H1 (cell line): Measurements from ENCODE around the gene GNL3L. TPM values are rescaled to one million over a fixed set of nuclear protein-coding genes. Genes with fewer than 3 reads are reported as not detected.
A peak's percentile ranks its signal among the peaks of the same experiment; 100 is the strongest.

Source experiments
- CTCF ChIA-PET: fragments of 300-600 bp; sonication (Branson Sonifier 250); formaldehyde crosslinking; loops from one replicate; lab custom pipeline; 2021; ENCODE audit not compliant: partially characterized antibody; lab: Charles Lee
- POLR2A ChIA-PET: fragments of 300-600 bp; sonication (Branson Sonifier 250); formaldehyde crosslinking; loops from one replicate; lab custom pipeline; 2021; ENCODE audit warnings: inconsistent platforms; ENCODE audit not compliant: partially characterized antibody; lab: Charles Lee
- DNase-seq, 2 experiments: peaks; one replicate each; pipeline versions ENCODE4 v3.0.0 to v3.0.0-alpha.2; 2010 to 2022; ENCODE audit warnings: low spot score in 2 of 2, low read depth in 1 of 2, mixed read lengths in 1 of 2
- FAIRE-seq: peaks from 2 replicates; lab custom pipeline; 2011; peaks lifted over from hg19 to GRCh38; lab: Jason Lieb, UNC
- H2AFZ ChIP-seq: 2 replicates; pipeline ENCODE4 v1.8.1; 2012; ENCODE audit warnings: low read length, inconsistent platforms
- H2AK5ac ChIP-seq: 2 replicates; pipeline ENCODE4 v1.6.1; 2013; ENCODE audit warnings: low read depth, low read length
- H2BK120ac ChIP-seq: replicated peaks from 2 replicates; pipeline ENCODE3; 2013; ENCODE audit warnings: low read depth, low read length, inconsistent platforms
- H2BK12ac ChIP-seq: 2 replicates; pipeline ENCODE4 v1.6.1; 2013; ENCODE audit warnings: low read depth, low read length
- H2BK15ac ChIP-seq: 2 replicates; pipeline ENCODE4 v1.6.1; 2013; ENCODE audit warnings: low read length
- H2BK20ac ChIP-seq: 2 replicates; pipeline ENCODE4 v1.6.1; 2013; ENCODE audit warnings: low read length
- H2BK5ac ChIP-seq: 2 replicates; pipeline ENCODE4 v1.6.1; 2013; ENCODE audit warnings: low read depth, low read length
- H3K14ac ChIP-seq: 2 replicates; pipeline ENCODE4 v1.6.1; 2013; ENCODE audit warnings: inconsistent platforms; ENCODE audit not compliant: insufficient read length
- H3K18ac ChIP-seq: 2 replicates; pipeline ENCODE4 v1.6.1; 2013; ENCODE audit warnings: low read length; ENCODE audit errors: extremely low read depth
- H3K23ac ChIP-seq: 2 replicates; pipeline ENCODE4 v1.6.1; 2013; ENCODE audit warnings: inconsistent platforms; ENCODE audit not compliant: insufficient read length
- H3K23me2 ChIP-seq: 2 replicates; pipeline ENCODE4 v1.6.1; 2013; ENCODE audit warnings: low read depth, low read length
- H3K27ac ChIP-seq: 2 replicates; pipeline ENCODE4 v1.6.1; 2011; ENCODE audit warnings: low read depth, low read length, inconsistent platforms
- H3K27me3 ChIP-seq, 4 experiments: replicated peaks in 1 of 4; 1 replicate in 1 of 4; 2 replicates in 3 of 4; pipeline versions ENCODE4 v1.6.1 to v1.8.1; 2011 to 2013; ENCODE audit warnings: low read length in 3 of 4, mild to moderate bottlenecking in 3 of 4, inconsistent platforms in 2 of 4, mixed read lengths in 2 of 4, moderate library complexity in 1 of 4; ENCODE audit not compliant: control insufficient read depth in 3 of 4, insufficient read depth in 3 of 4; ENCODE audit errors: extremely low read depth in 1 of 4
- H3K36me3 ChIP-seq, 4 experiments: 2 replicates each; pipeline versions ENCODE4 v1.6.1 to v1.8.1; 2011 to 2013; ENCODE audit warnings: mild to moderate bottlenecking in 4 of 4, low read length in 3 of 4, moderate library complexity in 2 of 4, control low read depth in 1 of 4, inconsistent platforms in 1 of 4; ENCODE audit not compliant: insufficient read depth in 4 of 4, control insufficient read depth in 2 of 4
- H3K4ac ChIP-seq: replicated peaks from 2 replicates; pipeline ENCODE3; 2013; ENCODE audit warnings: low read length, low read depth, mixed read lengths, inconsistent platforms; ENCODE audit not compliant: insufficient read length
- H3K4me1 ChIP-seq, 4 experiments: replicated peaks in 1 of 4; 1 replicate in 1 of 4; 2 replicates in 3 of 4; pipeline versions ENCODE4 v1.6.1 to v1.8.1; 2011 to 2013; ENCODE audit warnings: low read length in 3 of 4, inconsistent platforms in 2 of 4, mixed read lengths in 1 of 4; ENCODE audit not compliant: insufficient read depth in 4 of 4, control insufficient read depth in 3 of 4
- H3K4me2 ChIP-seq, 2 experiments: 2 replicates each; pipeline versions ENCODE4 v1.6.1 to v1.8.1; 2011 to 2013; ENCODE audit warnings: low read depth in 2 of 2, low read length in 2 of 2, control low read depth in 1 of 2, inconsistent platforms in 1 of 2, mild to moderate bottlenecking in 1 of 2; ENCODE audit not compliant: insufficient read depth in 1 of 2
- H3K4me3 ChIP-seq, 4 experiments: fragments of 200-600, 300-600 bp in 1 of 4; sonication (generic), shearing (Covaris generic), sonication (Bioruptor Twin) in 1 of 4; 2 replicates each; pipeline versions ENCODE4 v1.5.1 to v1.8.1; 2011 to 2016; ENCODE audit warnings: low read length in 4 of 4, low read depth in 3 of 4, control low read depth in 2 of 4, inconsistent platforms in 2 of 4, mild to moderate bottlenecking in 2 of 4, mixed read lengths in 1 of 4, moderate library complexity in 1 of 4; ENCODE audit not compliant: insufficient read depth in 2 of 4; ENCODE audit errors: extremely low read depth in 1 of 4
- H3K56ac ChIP-seq: replicated peaks from 2 replicates; pipeline ENCODE3; 2013; ENCODE audit warnings: low read depth, mild to moderate bottlenecking, mixed read lengths, low read length, inconsistent platforms; ENCODE audit not compliant: insufficient read length
- H3K79me1 ChIP-seq: 2 replicates; pipeline ENCODE4 v1.6.1; 2013; ENCODE audit warnings: low read depth, low read length, control low read depth
- H3K79me2 ChIP-seq, 2 experiments: 2 replicates each; pipeline versions ENCODE4 v1.6.1 to v1.8.1; 2012 to 2013; ENCODE audit warnings: low read length in 2 of 2, mild to moderate bottlenecking in 2 of 2, inconsistent platforms in 1 of 2; ENCODE audit not compliant: insufficient read depth in 2 of 2, control insufficient read depth in 1 of 2
- H3K9ac ChIP-seq, 4 experiments: replicated peaks in 1 of 4; 1 replicate in 1 of 4; 2 replicates in 3 of 4; pipeline versions ENCODE4 v1.6.1 to v1.8.1; 2011 to 2013; ENCODE audit warnings: low read depth in 3 of 4, low read length in 3 of 4, control low read depth in 2 of 4, mild to moderate bottlenecking in 2 of 4, moderate library complexity in 2 of 4, inconsistent platforms in 1 of 4; ENCODE audit errors: extremely low read depth in 1 of 4
- H3K9me3 ChIP-seq, 2 experiments: 2 replicates each; pipeline versions ENCODE4 v1.6.1 to v1.8.1; 2012 to 2013; ENCODE audit warnings: mild to moderate bottlenecking in 2 of 2, moderate library complexity in 2 of 2, control low read depth in 1 of 2, inconsistent platforms in 1 of 2, low read depth in 1 of 2, low read length in 1 of 2, mixed read lengths in 1 of 2; ENCODE audit not compliant: insufficient read depth in 2 of 2
- H4K20me1 ChIP-seq, 2 experiments: replicated peaks in 1 of 2; 2 replicates each; pipeline versions ENCODE3 to v1.8.1; 2011 to 2013; ENCODE audit warnings: inconsistent platforms in 2 of 2, low read length in 2 of 2, mild to moderate bottlenecking in 1 of 2; ENCODE audit not compliant: insufficient read depth in 2 of 2, control insufficient read depth in 1 of 2
- H4K5ac ChIP-seq: 2 replicates; pipeline ENCODE4 v1.6.1; 2013; ENCODE audit warnings: low read length, low read depth, mixed read lengths, inconsistent platforms; ENCODE audit not compliant: insufficient read length
- H4K8ac ChIP-seq: 2 replicates; pipeline ENCODE4 v1.8.0; 2013; ENCODE audit warnings: mild to moderate bottlenecking, moderate library complexity, low read length, inconsistent platforms; ENCODE audit not compliant: insufficient read depth; ENCODE audit errors: extremely low read depth
- H4K91ac ChIP-seq: replicated peaks from 2 replicates; pipeline ENCODE3; 2013; ENCODE audit warnings: low read length, mixed read lengths, inconsistent platforms; ENCODE audit not compliant: insufficient read length
- EZH2 ChIP-seq: fragments of 200-600 bp; sonication (generic); IDR thresholded peaks from 2 replicates; pipeline ENCODE4 v1.7.1; 2012; ENCODE audit warnings: low read depth, mild to moderate bottlenecking, moderate library complexity, low read length, inconsistent platforms; ENCODE audit not compliant: severe bottlenecking
- KDM4A ChIP-seq: IDR thresholded peaks from one replicate; pipeline ENCODE4 v1.7.1; 2012; ENCODE audit warnings: low read depth, mild to moderate bottlenecking, moderate library complexity, low read length, inconsistent platforms; ENCODE audit not compliant: severe bottlenecking
- SUZ12 ChIP-seq: fragments of 200-600 bp; sonication (generic); IDR thresholded peaks from 2 replicates; pipeline ENCODE4 v1.6.1; 2012; ENCODE audit warnings: mild to moderate bottlenecking, inconsistent platforms, low read length, moderate library complexity, mixed read lengths
- WGBS, 2 experiments: shearing (Covaris generic) in 1 of 2; methylation state at CpG; one replicate each; pipeline versions ENCODE4 v1.1.6 to v1.1.7; 2013 to 2015; ENCODE audit warnings: low lambda C conversion rate in 2 of 2, mixed read lengths in 2 of 2, inconsistent platforms in 1 of 2, low coverage in 1 of 2, missing lambda C conversion rate in 1 of 2; ENCODE audit not compliant: insufficient replicate concordance in 2 of 2, insufficient coverage in 1 of 2, insufficient read length in 1 of 2; ENCODE audit errors: extremely low coverage in 1 of 2, missing lambda C conversion rate in 1 of 2; 5-methylcytosine and 5-hydroxymethylcytosine counted together
- polyA plus RNA-seq, 7 experiments: library from polyadenylated mRNA; depleted of rRNA in 3 of 7; stranded (reverse) in 5 of 7; unstranded in 2 of 7; fragments of >200 nt in 5 of 7; fragments of 200-250 nt in 2 of 7; gene quantifications; 1 replicate in 5 of 7; 2 replicates in 1 of 7; 4 replicates in 1 of 7; pipeline versions ENCODE4 v1.2.1 to v1.2.3, GENCODE V29; 2011 to 2013; ENCODE audit warnings: missing spikeins in 2 of 7, mixed read lengths in 2 of 7
- total RNA-seq: library from RNA; stranded (reverse); fragmentation: NEBNext Ultra II Directional; extraction: Animal tissue kit (Norgen Biotek cat#: 25700); gene quantifications from 2 replicates; pipeline ENCODE4 v1.2.1, GENCODE V29; 2021

GNL3L gene
- total and polyA plus RNA-seq, 2 of the 8 experiments (the other 6 are each of a cell fraction or from before 2014, with no cell fraction given) = 19.1 to 71.2 TPM

DNA sequence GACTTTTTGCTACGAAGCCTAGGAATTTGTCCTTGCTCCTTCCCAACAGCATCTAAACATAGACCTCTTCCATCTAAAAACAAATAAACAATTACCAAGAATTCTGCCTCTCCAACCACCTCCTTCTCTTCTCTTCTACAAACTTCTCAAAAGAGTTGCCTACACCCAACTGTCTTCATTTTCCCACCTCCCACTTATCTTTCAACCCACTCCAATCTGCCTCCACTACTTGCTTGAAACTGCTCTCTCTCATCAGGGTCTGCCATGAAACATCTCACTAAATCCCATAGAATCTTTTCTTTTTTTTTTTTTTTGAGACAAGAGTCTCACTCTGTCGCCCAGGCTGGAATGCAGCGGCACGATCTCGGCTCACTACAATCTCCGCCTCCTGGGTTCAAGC, 33.1 kb upstream of the GNL3L start:
- no peak overlapping the region for H2AK5ac ChIP-seq
- 56% methylated on average over 1 of the region's 6 CpGs; no CpG with 5 or more reads in 1 of the 2 experiments for WGBS, 2 experiments
- H4K5ac ChIP-seq = no peak overlapping the region
- FAIRE-seq (no peak), DNase-seq (no peak)
- no peak overlapping the region for H3K4me3 ChIP-seq
- ChIA-PET CTCF (interaction anchor here (1.4 kb wide), 1 partner anchor 11 kb away, joined by 3 read pairs; no protein-coding TSS in a partner anchor), POLR2A (interaction anchor here (0.9 kb wide), 2 partner anchors 18 to 34 kb away, joined by 3 read pairs; no protein-coding TSS in a partner anchor)
- H3K27ac ChIP-seq = no peak overlapping the region
- no peak overlapping the region for H3K9ac ChIP-seq
- H2AFZ ChIP-seq = no peak overlapping the region
- H4K91ac ChIP-seq = no peak overlapping the region
- H2BK5ac ChIP-seq = no peak overlapping the region
- no peak overlapping the region for H3K18ac ChIP-seq
- no peak overlapping the region for H2BK120ac ChIP-seq
- H4K20me1 ChIP-seq = peaks cover 0 to 2% of the 10 kb centered on the region in 2 experiments
- no peaks in the 10 kb centered on the region; the same call in 1 of the 2 replicates for H3K79me1 ChIP-seq
- H4K8ac ChIP-seq = no peak overlapping the region
- H3K4me1 ChIP-seq = peaks cover 0 to 9% (median 7%) of the 10 kb centered on the region in 4 experiments; a peak in 3 of 7 replicates
- no peak overlapping the region for H3K23ac ChIP-seq
- no peaks in the 10 kb centered on the region for H3K36me3 ChIP-seq
- H3K4me2 ChIP-seq = peak overlapping the region in 1 of 2 experiments; percentile 76; a peak in 1 of 4 replicates
- no peak overlapping the region for H3K56ac ChIP-seq
- H3K14ac ChIP-seq = no peak overlapping the region
- peaks cover 2 to 29% of the 10 kb centered on the region in 2 experiments; a peak in 2 of 4 replicates for H3K79me2 ChIP-seq
- TF ChIP-seq KDM4A (no peak), EZH2 (no peak), SUZ12 (no peak)
- H2BK12ac ChIP-seq = no peak overlapping the region
- no peak overlapping the region for H3K4ac ChIP-seq
- H3K27me3 ChIP-seq = no peaks in the 10 kb centered on the region
- no peak overlapping the region; the same call in 1 of the 2 replicates for H2BK20ac ChIP-seq
- H3K23me2 ChIP-seq = no peaks in the 10 kb centered on the region; the same call in 1 of the 2 replicates
- H2BK15ac ChIP-seq = no peak overlapping the region
- H3K9me3 ChIP-seq = no peaks in the 10 kb centered on the region
